Astrocyte of the spinal cord (primary cell): ENCODE measurements around the gene TYW5.

ENCODE experiments used
- DNase-seq: peaks from one replicate; pipeline ENCODE4 v3.0.0; 2011; ENCODE audit warnings: low read depth, low spot score
- H3K4me3 ChIP-seq: 2 replicates; pipeline ENCODE4 v1.5.1; 2011; ENCODE audit warnings: low read depth, mild to moderate bottlenecking, low read length, moderate library complexity
- CTCF ChIP-seq: IDR thresholded peaks from 2 replicates; pipeline ENCODE4 v1.5.1; 2012; ENCODE audit warnings: low read depth, mild to moderate bottlenecking, low read length, inconsistent platforms
- in situ Hi-C: cut with HindIII; loops from 2 replicates; pipeline ENCODE4 v1.10.0; 2017; ENCODE audit warnings: low sequenced_read_pairs

The TYW5 gene

GRCh38 chr2:199994371-199994770, 39.1 kb upstream of the TYW5 start:
- TF ChIP-seq CTCF: no peak
- H3K4me3 ChIP-seq: no peak overlapping the region
- in situ Hi-C loops: no loop called here
- DNase-seq: no peak

- in situ Hi-C loops: no loop called here
- TF ChIP-seq CTCF: no peak
- DNase-seq: no peak
- H3K4me3 ChIP-seq: no peak overlapping the region
Measured at GRCh38 chr2:199992296-199992695, 37.0 kb upstream of the TYW5 start.

DNA sequence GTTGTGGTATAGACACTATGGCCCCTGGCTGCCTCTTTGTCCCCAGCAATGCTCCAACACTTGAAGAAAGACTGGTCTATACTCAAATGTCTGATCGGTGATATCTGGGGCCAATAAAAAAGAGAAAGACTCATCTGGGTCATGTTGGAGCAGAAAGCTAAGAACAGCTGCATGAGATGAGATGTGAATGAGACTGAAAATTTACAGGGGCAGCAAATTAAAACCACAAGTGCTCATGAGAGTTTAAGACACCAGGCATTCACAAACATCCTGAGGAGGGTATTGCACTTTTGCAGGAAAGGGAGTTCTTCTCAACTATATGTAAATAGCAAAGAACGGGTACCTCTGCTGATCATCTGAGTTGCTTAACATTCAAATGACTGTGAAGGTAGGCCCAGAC, 36.4 kb upstream of the TYW5 start:
- TF ChIP-seq CTCF: no peak
- DNase-seq: no peak
- in situ Hi-C loops: no loop called here
- H3K4me3 ChIP-seq: no peak overlapping the region

DNA sequence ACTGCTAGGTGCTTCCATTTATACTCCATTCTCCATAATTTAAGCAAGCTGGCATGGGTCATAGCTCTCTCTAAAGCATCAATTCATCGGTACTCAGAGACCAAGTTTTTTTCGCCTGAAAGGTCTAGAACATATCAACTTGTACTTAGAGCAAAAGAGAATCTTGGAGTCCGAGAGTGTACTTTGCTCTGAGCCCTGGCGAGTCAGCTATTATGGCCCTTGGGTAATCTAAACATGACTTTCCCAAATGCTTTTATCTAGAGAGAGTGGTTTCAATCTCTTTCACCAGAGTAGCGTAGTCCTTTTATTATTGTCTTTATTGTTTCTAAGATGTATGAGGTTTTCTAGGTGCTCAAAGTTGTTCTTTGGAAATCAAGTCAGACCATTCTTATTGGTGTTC, 34.5 kb upstream of the TYW5 start:
- no peak for TF ChIP-seq CTCF
- in situ Hi-C loops: no loop called here
- no peak for DNase-seq
- no peak overlapping the region for H3K4me3 ChIP-seq

GRCh38 chr2:199988151-199988550, 32.9 kb upstream of the TYW5 start:
- in situ Hi-C loops: no loop called here
- H3K4me3 ChIP-seq: no peak overlapping the region
- no peak for TF ChIP-seq CTCF
- peak; percentile 30 for DNase-seq

DNA sequence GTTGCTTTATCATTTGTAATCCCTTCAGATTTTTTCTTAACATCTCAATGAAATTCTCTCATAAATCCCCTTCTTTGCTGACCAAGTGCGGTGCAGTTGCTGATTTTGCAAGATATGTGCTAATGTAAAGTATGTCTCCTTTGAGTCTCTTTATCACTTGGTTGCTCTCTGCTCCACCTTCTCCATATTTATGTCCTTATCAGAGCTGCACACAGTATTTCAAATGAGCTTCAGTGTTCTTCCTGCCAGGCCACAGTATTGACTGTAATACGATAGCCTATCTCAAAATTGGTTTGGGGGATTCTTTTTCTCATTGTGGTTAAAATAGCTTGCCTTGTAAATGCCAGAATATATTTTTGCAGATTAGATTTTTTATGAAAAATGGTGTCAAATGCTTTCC, 32.3 kb upstream of the TYW5 start:
- H3K4me3 ChIP-seq: no peak overlapping the region
- no peak for TF ChIP-seq CTCF
- in situ Hi-C loops: no loop called here
- DNase-seq: no peak

- no peak overlapping the region for H3K4me3 ChIP-seq
- peak; percentile 83 for TF ChIP-seq CTCF
- in situ Hi-C loops: no loop called here
- DNase-seq: peak; percentile 74
Measured at GRCh38 chr2:199985625-199986207, 30.4 kb upstream of the TYW5 start.
